AG09309 (cell line): ENCODE results near the gene LDLRAD2.

ENCODE experiments used
- DNase-seq: peaks from one replicate; pipeline ENCODE4 v3.0.0-alpha.2; 2010; ENCODE audit warnings: low read depth
- H3K4me3 ChIP-seq: 2 replicates; pipeline ENCODE4 v1.5.1; 2011; ENCODE audit warnings: mild to moderate bottlenecking, low read depth, low read length, moderate library complexity; ENCODE audit not compliant: control insufficient read depth
- CTCF ChIP-seq: IDR thresholded peaks from 2 replicates; pipeline ENCODE4 v1.5.1; 2011; ENCODE audit warnings: mild to moderate bottlenecking, low read depth, low read length, inconsistent platforms; ENCODE audit not compliant: insufficient read depth, control insufficient read depth; ENCODE audit errors: missing control alignments

The LDLRAD2 gene

GRCh38 chr1:21847223-21848205 lies 35.4 kb downstream of the LDLRAD2 start:
- H3K4me3 ChIP-seq = no peak overlapping the region
- no peak for TF ChIP-seq CTCF
- no peak for DNase-seq

- DNase-seq = no peak
- TF ChIP-seq CTCF = no peak
- no peak overlapping the region for H3K4me3 ChIP-seq
These were observed 36.6 kb downstream of the LDLRAD2 start for GRCh38 chr1:21848524-21849174.

GRCh38 chr1:21849909-21850576 lies 38.0 kb downstream of the LDLRAD2 start:
- no peak for DNase-seq
- no peak overlapping the region for H3K4me3 ChIP-seq
- no peak for TF ChIP-seq CTCF

GRCh38 chr1:21851430-21852250 lies 39.6 kb downstream of the LDLRAD2 start:
- TF ChIP-seq CTCF = no peak
- H3K4me3 ChIP-seq = no peak overlapping the region
- no peak for DNase-seq

- no peak overlapping the region for H3K4me3 ChIP-seq
- no peak for DNase-seq
- no peak for TF ChIP-seq CTCF
These were observed 40.4 kb downstream of the LDLRAD2 start for GRCh38 chr1:21852282-21853130.

- no peak for TF ChIP-seq CTCF
These were observed 41.0 kb downstream of the LDLRAD2 start for GRCh38 chr1:21853131-21853427.

More at GRCh38 chr1:21853131-21853427, 41.0 kb downstream of the LDLRAD2 start:
- no peak for DNase-seq
- no peak overlapping the region for H3K4me3 ChIP-seq
